Large intestine (tissue), 3 donors: Measurements from ENCODE around the gene ZDHHC11. TPM values are rescaled to one million over a fixed set of nuclear protein-coding genes. Genes with fewer than 3 reads are reported as not detected.

Source experiments
- DNase-seq, 2 donors: peaks; one replicate each; pipeline versions ENCODE4 v3.0.0 to v3.0.0-alpha.2; 2013
- H3K27ac ChIP-seq: one replicate; pipeline ENCODE4 v1.5.1; 2013; ENCODE audit warnings: low read length
- H3K27me3 ChIP-seq: 2 replicates; pipeline ENCODE4 v1.6.1; 2013; ENCODE audit warnings: low read length; ENCODE audit not compliant: control insufficient read depth, insufficient read depth
- H3K36me3 ChIP-seq: 2 replicates; pipeline ENCODE4 v1.6.1; 2013; ENCODE audit warnings: low read length; ENCODE audit not compliant: control insufficient read depth, insufficient read depth
- H3K4me1 ChIP-seq: one replicate; pipeline ENCODE4 v1.6.1; 2013; ENCODE audit warnings: low read length; ENCODE audit not compliant: control insufficient read depth, insufficient read depth
- H3K4me3 ChIP-seq: one replicate; pipeline ENCODE4 v1.5.1; 2013; ENCODE audit warnings: low read length
- H3K9me3 ChIP-seq: one replicate; pipeline ENCODE4 v1.6.1; 2013; ENCODE audit warnings: mild to moderate bottlenecking, low read depth, low read length, moderate library complexity; ENCODE audit not compliant: control insufficient read depth
- WGBS: methylation state at CpG from one replicate; pipeline ENCODE4 v1.1.5; 2013; ENCODE audit warnings: low lambda C conversion rate; ENCODE audit not compliant: insufficient coverage; 5-methylcytosine and 5-hydroxymethylcytosine counted together
- polyA plus RNA-seq: library from polyadenylated mRNA; unstranded; fragments of 120-200 nt; gene quantifications from one replicate; pipeline ENCODE4 v1.2.1, GENCODE V29; 2013

ZDHHC11 gene
- polyA plus RNA-seq, 1 donor, result 41.0 TPM

GRCh38 chr5:886716-887325, 36.0 kb upstream of the ZDHHC11 start:
- no CpG with 5 or more reads among the region's 26 CpGs for whole genome bisulfite sequencing
- H3K27ac ChIP-seq, result no peak overlapping the region
- H3K9me3 ChIP-seq, result peaks cover 5% of the 10 kb centered on the region
- H3K4me3 ChIP-seq, result no peak overlapping the region
- peaks cover 95% of the 10 kb centered on the region for H3K36me3 ChIP-seq
- no peaks in the 10 kb centered on the region for H3K27me3 ChIP-seq
- peaks cover 9% of the 10 kb centered on the region for H3K4me1 ChIP-seq
- DNase-seq, result no peak

DNA sequence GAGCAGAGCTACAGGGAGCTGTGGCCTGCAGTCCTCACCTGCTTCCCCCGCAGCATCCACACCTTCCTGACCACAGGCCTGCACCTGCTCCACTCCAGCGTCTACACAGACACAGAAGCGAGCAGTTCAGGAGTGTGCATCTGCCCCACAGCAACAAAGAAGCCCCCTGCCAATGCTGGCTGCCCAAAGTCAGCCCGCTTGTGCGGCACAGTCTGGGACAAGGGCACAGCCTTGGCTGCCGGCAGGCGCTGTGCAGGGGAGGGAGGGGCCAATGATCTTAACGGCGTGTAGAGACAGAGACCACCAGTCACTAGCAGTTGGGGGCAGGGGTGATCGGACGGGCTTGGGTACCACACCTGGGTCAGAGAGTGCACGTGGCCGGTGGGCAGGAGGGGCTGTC, 35.2 kb upstream of the ZDHHC11 start:
- no CpG with 5 or more reads among the region's 13 CpGs for WGBS
- Histone ChIP-seq H3K36me3 (peaks cover 99% of the 10 kb centered on the region), H3K9me3 (peaks cover 5% of the 10 kb centered on the region), H3K4me1 (peaks cover 2% of the 10 kb centered on the region), H3K27ac (no peak overlapping the region), H3K27me3 (no peaks in the 10 kb centered on the region), H3K4me3 (no peak overlapping the region)
- no peak for DNase-seq

- peaks cover 5% of the 10 kb centered on the region for H3K9me3 ChIP-seq
- no peak overlapping the region for H3K4me3 ChIP-seq
- peaks cover 98% of the 10 kb centered on the region for H3K36me3 ChIP-seq
- no peaks in the 10 kb centered on the region for H3K27me3 ChIP-seq
- no peak for DNase-seq
- no peak overlapping the region for H3K27ac ChIP-seq
- H3K4me1 ChIP-seq, result no peaks in the 10 kb centered on the region
- WGBS, result 100% methylated on average over 2 of the region's 13 CpGs
Observed at GRCh38 chr5:885529-885928, 34.7 kb upstream of the ZDHHC11 start.

GRCh38 chr5:885127-885442, 34.3 kb upstream of the ZDHHC11 start:
- H3K4me1 ChIP-seq, result no peaks in the 10 kb centered on the region
- no CpG with 5 or more reads among the region's 18 CpGs for WGBS
- peaks cover 94% of the 10 kb centered on the region for H3K36me3 ChIP-seq

DNA sequence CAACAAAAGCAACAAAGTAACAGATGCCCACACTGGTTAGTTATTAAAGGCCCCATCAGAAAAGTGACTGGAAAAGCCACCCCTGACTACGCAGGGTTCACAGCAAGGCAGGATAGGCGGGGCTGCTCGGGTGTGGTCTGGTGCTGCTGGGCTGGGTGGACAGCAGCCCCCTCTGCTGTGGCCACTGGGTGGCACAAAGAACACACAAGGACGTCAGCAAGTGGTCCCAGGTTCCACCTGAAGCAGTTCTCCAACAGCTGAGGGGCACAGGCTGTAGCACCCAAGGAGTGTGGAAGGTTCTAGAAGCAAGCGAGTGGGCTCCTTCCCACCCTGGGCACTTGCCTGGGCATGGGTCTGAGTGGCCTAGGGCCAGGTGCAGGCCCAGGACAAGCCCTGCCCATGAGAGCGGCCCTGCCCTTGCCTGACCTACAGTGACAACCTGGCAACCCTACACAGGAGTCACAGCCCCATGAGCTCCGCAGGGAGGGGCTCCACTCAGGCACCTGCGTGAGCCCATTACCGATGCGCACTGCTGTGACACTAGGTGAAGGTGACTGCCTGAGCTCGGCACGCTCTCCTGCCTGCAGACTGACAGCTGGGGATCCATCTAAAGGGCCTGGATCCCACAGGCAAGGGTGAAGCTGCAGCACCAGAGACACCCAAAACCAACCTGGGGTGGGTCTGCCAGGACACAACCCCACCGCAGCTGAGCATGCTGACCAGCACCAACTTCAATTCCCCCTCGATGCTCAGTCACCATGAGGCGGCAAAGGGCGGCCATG, 33.8 kb upstream of the ZDHHC11 start:
- Histone ChIP-seq H3K4me1 (no peaks in the 10 kb centered on the region), H3K4me3 (no peak overlapping the region), H3K27me3 (no peaks in the 10 kb centered on the region), H3K27ac (no peak overlapping the region), H3K36me3 (peaks cover 89% of the 10 kb centered on the region), H3K9me3 (peaks cover 5% of the 10 kb centered on the region)
- WGBS, result no CpG with 5 or more reads among the region's 16 CpGs
- no peak for DNase-seq

More at GRCh38 chr5:885127-885442, 34.3 kb upstream of the ZDHHC11 start:
- Histone ChIP-seq H3K27ac (no peak overlapping the region), H3K4me3 (no peak overlapping the region), H3K27me3 (no peaks in the 10 kb centered on the region), H3K9me3 (peaks cover 5% of the 10 kb centered on the region)
- DNase-seq, result no peak

GRCh38 chr5:883475-884181, 32.8 kb upstream of the ZDHHC11 start:
- Histone ChIP-seq H3K9me3 (peaks cover 5% of the 10 kb centered on the region), H3K27ac (no peak overlapping the region), H3K4me3 (no peak overlapping the region), H3K4me1 (no peaks in the 10 kb centered on the region), H3K27me3 (no peaks in the 10 kb centered on the region), H3K36me3 (peaks cover 80% of the 10 kb centered on the region)
- no CpG with 5 or more reads among the region's 29 CpGs for WGBS
- no peak for DNase-seq

DNA sequence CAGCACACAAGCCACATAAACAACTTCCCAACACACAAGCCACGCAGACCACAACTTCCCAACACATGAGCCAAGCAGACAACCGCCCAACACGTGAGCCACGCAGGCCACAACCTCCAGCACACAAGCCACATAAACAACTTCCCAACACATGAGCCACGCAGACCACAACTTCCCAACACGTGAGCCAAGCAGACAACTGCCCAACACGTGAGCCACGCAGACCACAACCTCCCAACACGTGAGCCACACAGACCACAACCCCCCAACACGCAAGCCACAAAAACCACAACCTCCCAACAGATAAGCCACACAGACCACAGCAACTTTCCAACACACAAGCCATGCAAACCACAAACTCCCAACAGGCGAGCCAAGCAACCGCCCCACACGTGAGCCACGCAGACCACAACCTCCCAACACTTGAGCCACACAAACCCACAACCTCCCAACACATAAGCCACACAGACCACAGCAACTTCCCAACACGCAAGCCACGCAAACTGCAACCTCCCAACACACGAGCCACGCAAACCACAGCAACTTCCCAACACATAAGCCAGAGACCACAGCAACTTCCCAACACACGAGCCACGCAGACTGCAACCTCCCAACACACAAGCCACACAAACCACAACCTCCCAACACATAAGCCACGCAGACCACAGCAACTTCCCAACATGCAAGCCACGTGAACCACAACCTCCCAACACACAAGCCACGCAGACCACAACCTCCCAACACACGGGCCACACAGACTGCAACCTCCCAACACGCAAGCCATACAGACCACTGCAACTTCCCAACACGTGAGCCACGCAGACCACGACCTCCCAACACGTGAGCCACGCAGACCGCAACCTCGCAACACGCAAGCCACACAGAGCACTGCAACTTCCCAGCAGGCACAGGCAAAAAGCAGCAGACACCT, 31.7 kb upstream of the ZDHHC11 start:
- no peak for DNase-seq
- H3K27me3 ChIP-seq, result no peaks in the 10 kb centered on the region
- peaks cover 77% of the 10 kb centered on the region for H3K36me3 ChIP-seq
- H3K4me1 ChIP-seq, result no peaks in the 10 kb centered on the region
- peaks cover 5% of the 10 kb centered on the region for H3K9me3 ChIP-seq
- no peak overlapping the region for H3K4me3 ChIP-seq
- no CpG with 5 or more reads among the region's 33 CpGs for WGBS
- no peak overlapping the region for H3K27ac ChIP-seq

DNA sequence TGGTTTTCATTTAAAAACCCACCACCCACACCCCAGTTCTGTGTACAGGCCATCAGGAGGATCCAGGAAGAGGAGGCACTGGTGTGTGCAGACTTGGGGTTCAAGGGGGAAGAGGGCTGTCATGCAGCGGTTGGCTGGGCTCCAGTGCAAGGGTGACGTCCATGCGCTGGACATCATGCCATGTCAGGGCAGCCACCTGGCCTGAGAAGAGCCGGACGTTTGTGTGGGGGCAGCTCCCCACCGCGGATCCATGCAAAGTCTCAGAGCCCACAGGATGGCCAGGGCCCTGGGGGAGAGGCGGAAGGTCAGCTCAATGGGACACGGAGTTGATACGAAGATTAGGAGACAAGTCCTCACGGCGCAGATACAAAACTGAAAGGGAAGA, 30.8 kb upstream of the ZDHHC11 start:
- no peak for DNase-seq
- WGBS, result no CpG with 5 or more reads among the region's 12 CpGs
- Histone ChIP-seq H3K4me1 (no peaks in the 10 kb centered on the region), H3K27ac (no peak overlapping the region), H3K4me3 (no peak overlapping the region), H3K27me3 (no peaks in the 10 kb centered on the region), H3K9me3 (peaks cover 5% of the 10 kb centered on the region), H3K36me3 (peaks cover 74% of the 10 kb centered on the region)

GRCh38 chr5:880816-881550, 30.2 kb upstream of the ZDHHC11 start:
- H3K4me1 ChIP-seq, result no peaks in the 10 kb centered on the region
- H3K27me3 ChIP-seq, result no peaks in the 10 kb centered on the region
- H3K27ac ChIP-seq, result no peak overlapping the region
- H3K4me3 ChIP-seq, result no peak overlapping the region
- WGBS, result no CpG with 5 or more reads among the region's 35 CpGs
- H3K36me3 ChIP-seq, result peaks cover 74% of the 10 kb centered on the region
- no peak for DNase-seq
- peaks cover 5% of the 10 kb centered on the region for H3K9me3 ChIP-seq
